Measurements from ENCODE around the gene DIABLO.
A peak's percentile ranks its signal among the peaks of the same experiment; 100 is the strongest.
"Not testable (repeated sequence)": the region's sequence is repeated elsewhere in the genome, so short reads cannot be mapped to it uniquely, and the experiment has no call there.

DIABLO gene

GRCh38 chr12:122265476-122265875 lies 39.6 kb upstream of the DIABLO start:
- H3K4me2 ChIP-seq (ENCODE audit: low read length), result peak overlapping the region; percentile 98
- H2AFZ ChIP-seq, result peak overlapping the region; percentile 99
- H3K36me3 ChIP-seq (ENCODE audit: control insufficient read depth, insufficient read depth, low read length), result no peaks in the 10 kb centered on the region
- H3K4me1 ChIP-seq, result no peaks in the 10 kb centered on the region
- peak overlapping the region; percentile 90 for H3K27ac ChIP-seq
- TF ChIP-seq, protein P1, sequence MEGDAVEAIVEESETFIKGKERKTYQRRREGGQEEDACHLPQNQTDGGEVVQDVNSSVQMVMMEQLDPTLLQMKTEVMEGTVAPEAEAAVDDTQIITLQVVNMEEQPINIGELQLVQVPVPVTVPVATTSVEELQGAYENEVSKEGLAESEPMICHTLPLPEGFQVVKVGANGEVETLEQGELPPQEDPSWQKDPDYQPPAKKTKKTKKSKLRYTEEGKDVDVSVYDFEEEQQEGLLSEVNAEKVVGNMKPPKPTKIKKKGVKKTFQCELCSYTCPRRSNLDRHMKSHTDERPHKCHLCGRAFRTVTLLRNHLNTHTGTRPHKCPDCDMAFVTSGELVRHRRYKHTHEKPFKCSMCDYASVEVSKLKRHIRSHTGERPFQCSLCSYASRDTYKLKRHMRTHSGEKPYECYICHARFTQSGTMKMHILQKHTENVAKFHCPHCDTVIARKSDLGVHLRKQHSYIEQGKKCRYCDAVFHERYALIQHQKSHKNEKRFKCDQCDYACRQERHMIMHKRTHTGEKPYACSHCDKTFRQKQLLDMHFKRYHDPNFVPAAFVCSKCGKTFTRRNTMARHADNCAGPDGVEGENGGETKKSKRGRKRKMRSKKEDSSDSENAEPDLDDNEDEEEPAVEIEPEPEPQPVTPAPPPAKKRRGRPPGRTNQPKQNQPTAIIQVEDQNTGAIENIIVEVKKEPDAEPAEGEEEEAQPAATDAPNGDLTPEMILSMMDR (IDR thresholded peaks at IDR 0.05), result no peak
- peak overlapping the region; percentile 96 for H3K4me3 ChIP-seq (ENCODE audit: low read depth, low read length)
- no peaks in the 10 kb centered on the region for H3K9me3 ChIP-seq (ENCODE audit: control insufficient read depth, low read length)
- peaks cover 2% of the 10 kb centered on the region for H3K79me2 ChIP-seq
- H3K27me3 ChIP-seq (ENCODE audit: control insufficient read depth, insufficient read depth, low read length), result no peaks in the 10 kb centered on the region
- H3K9ac ChIP-seq, result no peak overlapping the region

- H2AFZ ChIP-seq; H3K4me1 ChIP-seq; H3K4me2 ChIP-seq (ENCODE audit: low read length); H3K9me3 ChIP-seq (ENCODE audit: control insufficient read depth, low read length); H3K79me2 ChIP-seq; H3K27me3 ChIP-seq (ENCODE audit: control insufficient read depth, insufficient read depth, low read length); H3K9ac ChIP-seq; H3K27ac ChIP-seq; H3K4me3 ChIP-seq (ENCODE audit: low read depth, low read length); H3K36me3 ChIP-seq (ENCODE audit: control insufficient read depth, insufficient read depth, low read length): not testable (repeated sequence)
Observed at GRCh38 chr12:122260735-122261134, 34.9 kb upstream of the DIABLO start.

DNA sequence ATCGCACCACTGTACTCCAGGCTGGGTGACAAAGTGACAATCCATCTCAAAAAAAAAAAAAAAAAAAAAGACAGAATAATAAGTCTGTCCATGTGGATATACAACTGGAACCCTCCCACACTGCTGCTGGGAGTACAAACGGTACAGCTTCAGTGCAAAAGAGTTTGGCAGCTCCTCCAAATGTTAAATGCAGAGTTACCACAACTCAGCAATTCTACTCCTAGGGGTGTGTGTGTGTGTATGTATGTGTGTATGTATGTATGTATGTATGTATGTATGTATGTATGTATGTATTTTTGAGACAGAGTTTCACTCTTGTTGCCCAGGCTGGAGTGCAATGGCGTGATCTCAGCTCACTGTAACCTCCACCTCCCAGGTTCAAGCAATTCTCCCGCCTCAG lies 33.1 kb upstream of the DIABLO start:
- not testable (repeated sequence) for H3K4me2 ChIP-seq (ENCODE audit: low read length); H3K27me3 ChIP-seq (ENCODE audit: control insufficient read depth, insufficient read depth, low read length); H3K4me1 ChIP-seq; H2AFZ ChIP-seq; H3K9ac ChIP-seq; H3K4me3 ChIP-seq (ENCODE audit: low read depth, low read length); H3K27ac ChIP-seq; H3K36me3 ChIP-seq (ENCODE audit: control insufficient read depth, insufficient read depth, low read length); H3K9me3 ChIP-seq (ENCODE audit: control insufficient read depth, low read length)
- H3K79me2 ChIP-seq, result peaks cover 18% of the 10 kb centered on the region

DNA sequence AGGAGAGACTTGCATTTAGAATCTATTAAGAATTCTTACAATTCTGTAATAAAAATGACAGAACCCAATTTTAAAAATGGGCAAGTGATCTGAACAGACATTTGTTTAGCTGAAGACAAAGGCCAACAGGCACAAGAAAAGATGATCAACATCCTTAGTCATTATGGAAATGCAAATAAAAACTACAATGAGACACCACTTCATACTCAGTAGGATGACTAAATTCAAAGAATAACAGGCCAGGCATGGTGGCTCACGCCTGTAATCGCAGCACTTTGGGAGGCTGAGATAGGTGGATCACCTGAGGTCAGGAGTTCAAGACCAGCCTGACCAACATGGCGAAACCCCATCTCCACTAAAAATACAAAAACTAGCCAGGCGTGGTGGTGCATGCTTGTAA lies 32.6 kb upstream of the DIABLO start:
- H3K4me3 ChIP-seq (ENCODE audit: low read depth, low read length); H2AFZ ChIP-seq; H3K36me3 ChIP-seq (ENCODE audit: control insufficient read depth, insufficient read depth, low read length); H3K9me3 ChIP-seq (ENCODE audit: control insufficient read depth, low read length); H3K27me3 ChIP-seq (ENCODE audit: control insufficient read depth, insufficient read depth, low read length); H3K4me2 ChIP-seq (ENCODE audit: low read length); H3K27ac ChIP-seq; H3K4me1 ChIP-seq; H3K9ac ChIP-seq: not testable (repeated sequence)
- H3K79me2 ChIP-seq, result peaks cover 21% of the 10 kb centered on the region

DNA sequence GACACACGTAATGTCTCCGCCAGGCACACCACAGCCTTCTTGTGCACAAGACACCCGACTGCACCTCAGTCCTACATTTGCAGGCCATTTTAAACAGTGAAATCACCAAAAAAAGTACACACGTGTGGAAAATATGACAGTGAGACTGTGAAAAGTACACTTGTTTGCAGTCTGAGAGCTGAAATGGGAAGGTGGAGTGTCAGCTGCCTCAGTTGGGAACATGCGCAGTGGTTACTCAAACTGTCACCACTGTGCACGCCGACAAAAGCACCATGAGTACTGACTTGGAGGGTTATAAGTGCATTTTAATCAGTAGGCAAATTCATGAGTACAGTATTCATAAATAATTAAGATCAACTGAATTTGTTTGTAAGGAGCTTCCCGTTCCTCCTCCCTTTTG lies 24.7 kb upstream of the DIABLO start:
- Histone ChIP-seq H3K4me2 (ENCODE audit: low read length) (no peak overlapping the region), H3K4me3 (ENCODE audit: low read depth, low read length) (no peak overlapping the region), H3K27me3 (ENCODE audit: control insufficient read depth, insufficient read depth, low read length) (no peaks in the 10 kb centered on the region), H3K27ac (no peak overlapping the region), H3K9me3 (ENCODE audit: control insufficient read depth, low read length) (no peaks in the 10 kb centered on the region), H3K4me1 (peaks cover 4% of the 10 kb centered on the region), H3K36me3 (ENCODE audit: control insufficient read depth, insufficient read depth, low read length) (no peaks in the 10 kb centered on the region), H3K9ac (no peak overlapping the region), H3K79me2 (peaks cover 19% of the 10 kb centered on the region), H2AFZ (no peak overlapping the region)
- TF ChIP-seq, protein P1 (IDR thresholded peaks at IDR 0.05), result no peak

GRCh38 chr12:122250047-122250446 lies 24.2 kb upstream of the DIABLO start:
- no peak overlapping the region for H2AFZ ChIP-seq
- H3K36me3 ChIP-seq (ENCODE audit: control insufficient read depth, insufficient read depth, low read length), result no peaks in the 10 kb centered on the region

More at GRCh38 chr12:122250047-122250446, 24.2 kb upstream of the DIABLO start:
- no peak overlapping the region for H3K4me3 ChIP-seq (ENCODE audit: low read depth, low read length)
- H3K9me3 ChIP-seq (ENCODE audit: control insufficient read depth, low read length), result no peaks in the 10 kb centered on the region
- no peak overlapping the region for H3K9ac ChIP-seq
- H3K27me3 ChIP-seq (ENCODE audit: control insufficient read depth, insufficient read depth, low read length), result no peaks in the 10 kb centered on the region
- H3K4me1 ChIP-seq, result peaks cover 4% of the 10 kb centered on the region
- H3K27ac ChIP-seq, result no peak overlapping the region
- no peak overlapping the region for H3K4me2 ChIP-seq (ENCODE audit: low read length)
- peaks cover 17% of the 10 kb centered on the region for H3K79me2 ChIP-seq
- TF ChIP-seq, protein P1 (IDR thresholded peaks at IDR 0.05), result no peak
